VCaP (cell line): ENCODE measurements around the gene CPPED1.

Experiments
- H3K27ac ChIP-seq: fragments of 450-650 bp; 2 replicates; pipeline ENCODE4 v1.5.1; 2017
- CTCF ChIP-seq: fragments of 450-650 bp; conservative IDR thresholded peaks from 2 replicates; pipeline ENCODE4 v1.5.1; 2017; ENCODE audit warnings: mild to moderate bottlenecking, moderate library complexity

CPPED1 gene

GRCh38 chr16:12788758-12789157 is 14.9 kb downstream of the CPPED1 start:
- TF ChIP-seq CTCF: no peak
- no peak overlapping the region for H3K27ac ChIP-seq

GRCh38 chr16:12786081-12786480 is 17.6 kb downstream of the CPPED1 start:
- no peak overlapping the region for H3K27ac ChIP-seq
- TF ChIP-seq CTCF: no peak

GRCh38 chr16:12784076-12784475 is 19.6 kb downstream of the CPPED1 start:
- no peak for TF ChIP-seq CTCF
- no peak overlapping the region for H3K27ac ChIP-seq

GRCh38 chr16:12781777-12782176 is 21.9 kb downstream of the CPPED1 start:
- no peak overlapping the region for H3K27ac ChIP-seq
- TF ChIP-seq CTCF: no peak

- no peak for TF ChIP-seq CTCF
- no peak overlapping the region for H3K27ac ChIP-seq
Observed at GRCh38 chr16:12780467-12780866, 23.2 kb downstream of the CPPED1 start.

- no peak for TF ChIP-seq CTCF
- H3K27ac ChIP-seq: no peak overlapping the region
Observed at GRCh38 chr16:12778726-12779125, 25.0 kb downstream of the CPPED1 start.

GRCh38 chr16:12775656-12776236 is 27.9 kb downstream of the CPPED1 start:
- no peak for TF ChIP-seq CTCF
- H3K27ac ChIP-seq: no peak overlapping the region
